SHP77 (cell line): ENCODE measurements around the gene SHF.

ENCODE experiments used
- DNase-seq, 2 experiments: peaks; one replicate each; lab custom pipeline; 2025; lab: John Stamatoyannopoulos, UW

The SHF gene

GRCh38 chr15:45169608-45170480 lies 17.9 kb downstream of the SHF start:
- no peak for DNase-seq

GRCh38 chr15:45168751-45169551 lies 18.8 kb downstream of the SHF start:
- no peak for DNase-seq

- DNase-seq: no peak
These were observed 19.5 kb downstream of the SHF start for GRCh38 chr15:45168286-45168685.

- no peak for DNase-seq
These were observed 20.0 kb downstream of the SHF start for GRCh38 chr15:45167631-45168205.

- peak; percentile 44 to 54 for DNase-seq
These were observed 20.7 kb downstream of the SHF start for GRCh38 chr15:45166834-45167630.

- DNase-seq: no peak
These were observed 22.2 kb downstream of the SHF start for GRCh38 chr15:45165536-45165935.

- no peak for DNase-seq
These were observed 22.9 kb downstream of the SHF start for GRCh38 chr15:45164914-45165313.

- DNase-seq: no peak
These were observed 24.3 kb downstream of the SHF start for GRCh38 chr15:45163508-45163856.

- DNase-seq: peak; percentile 78 to 80
These were observed 24.8 kb downstream of the SHF start for GRCh38 chr15:45162771-45163507.

GRCh38 chr15:45161666-45162065 lies 26.1 kb downstream of the SHF start:
- DNase-seq: no peak

GRCh38 chr15:45157974-45158373 lies 29.8 kb downstream of the SHF start:
- DNase-seq: no peak

GRCh38 chr15:45156744-45157455 lies 30.9 kb downstream of the SHF start:
- DNase-seq: no peak

- DNase-seq: no peak
These were observed 32.0 kb downstream of the SHF start for GRCh38 chr15:45155739-45156138.

GRCh38 chr15:45151998-45152828 lies 35.6 kb downstream of the SHF start:
- no peak for DNase-seq

- DNase-seq: no peak
These were observed 36.8 kb downstream of the SHF start for GRCh38 chr15:45150997-45151396.

- no peak for DNase-seq
These were observed 37.3 kb downstream of the SHF start for GRCh38 chr15:45150481-45150880.

- no peak for DNase-seq
These were observed 38.7 kb downstream of the SHF start for GRCh38 chr15:45149060-45149459.

GRCh38 chr15:45148076-45149059 lies 39.4 kb downstream of the SHF start:
- no peak for DNase-seq

- DNase-seq: no peak
These were observed 40.2 kb downstream of the SHF start for GRCh38 chr15:45147606-45148005.
